Hepatocyte (in vitro differentiated cells): ENCODE results near the gene FAT2.

Experiments used
- EZH2 ChIP-seq: fragments of 200-600 bp; sonication (generic); IDR thresholded peaks from 2 replicates; pipeline ENCODE4 v1.6.1; 2016; ENCODE audit warnings: antibody characterized with exemption, mild to moderate bottlenecking, borderline replicate concordance
- EZH2phosphoT487 ChIP-seq: fragments of 200-600 bp; sonication (generic); IDR thresholded peaks from one replicate; pipeline ENCODE4 v1.6.1; 2018; ENCODE audit warnings: antibody characterized with exemption, mild to moderate bottlenecking, low read depth, moderate library complexity; ENCODE audit not compliant: unreplicated experiment, severe bottlenecking
- TF ChIP-seq, protein P1 (sequence below): fragments of 200-600 bp; sonication (generic); IDR thresholded peaks from 2 replicates; pipeline ENCODE4 v1.5.1; 2016; ENCODE audit warnings: antibody characterized with exemption, mild to moderate bottlenecking; ENCODE audit not compliant: poor library complexity

DNA sequence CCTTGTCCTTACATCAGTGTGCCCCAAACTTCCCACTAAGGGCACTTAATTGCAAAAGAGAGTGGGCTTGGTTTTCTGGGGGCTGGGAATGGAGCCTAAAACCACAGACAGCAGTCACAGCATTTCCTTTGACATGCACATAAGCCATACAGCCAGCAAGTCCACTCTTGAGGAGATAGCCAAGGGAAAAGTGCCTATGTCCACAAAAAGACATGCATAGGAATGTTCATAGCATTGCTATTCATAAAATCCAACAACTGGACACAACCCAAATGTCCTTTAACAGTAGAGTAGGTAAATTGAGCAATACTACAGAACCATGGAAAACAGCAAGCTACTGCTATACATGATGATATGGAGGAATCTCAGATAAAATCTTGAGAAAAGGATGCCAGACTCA is 11.7 kb upstream of the FAT2 start:
- no peak for TF ChIP-seq EZH2
- TF ChIP-seq, protein P1, sequence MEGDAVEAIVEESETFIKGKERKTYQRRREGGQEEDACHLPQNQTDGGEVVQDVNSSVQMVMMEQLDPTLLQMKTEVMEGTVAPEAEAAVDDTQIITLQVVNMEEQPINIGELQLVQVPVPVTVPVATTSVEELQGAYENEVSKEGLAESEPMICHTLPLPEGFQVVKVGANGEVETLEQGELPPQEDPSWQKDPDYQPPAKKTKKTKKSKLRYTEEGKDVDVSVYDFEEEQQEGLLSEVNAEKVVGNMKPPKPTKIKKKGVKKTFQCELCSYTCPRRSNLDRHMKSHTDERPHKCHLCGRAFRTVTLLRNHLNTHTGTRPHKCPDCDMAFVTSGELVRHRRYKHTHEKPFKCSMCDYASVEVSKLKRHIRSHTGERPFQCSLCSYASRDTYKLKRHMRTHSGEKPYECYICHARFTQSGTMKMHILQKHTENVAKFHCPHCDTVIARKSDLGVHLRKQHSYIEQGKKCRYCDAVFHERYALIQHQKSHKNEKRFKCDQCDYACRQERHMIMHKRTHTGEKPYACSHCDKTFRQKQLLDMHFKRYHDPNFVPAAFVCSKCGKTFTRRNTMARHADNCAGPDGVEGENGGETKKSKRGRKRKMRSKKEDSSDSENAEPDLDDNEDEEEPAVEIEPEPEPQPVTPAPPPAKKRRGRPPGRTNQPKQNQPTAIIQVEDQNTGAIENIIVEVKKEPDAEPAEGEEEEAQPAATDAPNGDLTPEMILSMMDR, result no peak
- no peak for TF ChIP-seq EZH2phosphoT487
